NCI-H345 treated with DMSO at 0.1 percent for 48 hours (cell line): ENCODE measurements around the gene NAP1L5.

Experiments
- DNase-seq: peaks from one replicate; lab custom pipeline; 2025; ENCODE audit not compliant: unreplicated experiment; lab: John Stamatoyannopoulos, UW

NAP1L5 gene

DNA sequence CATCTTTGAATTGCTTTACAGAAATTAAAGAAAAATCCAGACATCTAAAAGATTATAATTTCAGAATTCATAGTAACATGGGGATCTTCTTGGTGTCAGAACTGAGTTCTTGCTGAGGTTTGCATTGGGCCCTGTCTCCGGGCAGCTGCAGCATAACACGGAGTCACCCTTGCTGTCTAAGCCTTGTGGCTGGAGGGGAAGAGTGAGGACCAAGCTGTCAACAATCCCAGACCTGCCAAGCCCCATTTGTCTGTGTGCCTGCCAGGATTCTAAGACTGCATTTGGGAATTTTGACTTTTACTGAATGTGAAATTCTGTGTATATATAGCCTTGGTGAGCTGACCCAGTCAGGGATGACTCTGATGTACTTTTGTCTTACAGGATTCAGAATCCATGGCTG lies 25.2 kb upstream of the NAP1L5 start:
- no peak for DNase-seq

DNA sequence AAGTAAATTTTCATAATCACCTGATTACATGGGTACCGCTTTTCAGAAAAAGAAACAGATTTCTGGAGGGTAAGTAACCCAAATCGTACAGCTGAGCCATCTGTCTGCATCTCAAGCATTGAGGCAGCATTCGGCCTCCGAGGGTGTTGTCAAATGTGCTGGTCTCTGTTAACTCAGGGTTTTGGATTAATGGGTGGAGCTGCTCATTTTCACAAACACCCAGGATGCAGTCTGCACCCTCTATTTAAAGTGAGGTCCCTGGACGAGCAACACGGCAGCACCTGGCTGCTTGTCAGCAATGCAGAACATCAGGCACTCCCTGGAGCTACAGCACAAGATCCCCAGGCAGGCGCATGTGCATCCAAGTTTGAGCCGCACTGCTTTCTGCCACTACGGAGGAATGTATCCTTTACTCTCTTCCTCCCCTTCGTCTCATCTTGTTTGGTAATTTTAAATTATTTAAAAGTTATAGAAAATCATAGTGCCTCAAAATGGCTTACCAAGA lies 24.7 kb upstream of the NAP1L5 start:
- no peak for DNase-seq

DNA sequence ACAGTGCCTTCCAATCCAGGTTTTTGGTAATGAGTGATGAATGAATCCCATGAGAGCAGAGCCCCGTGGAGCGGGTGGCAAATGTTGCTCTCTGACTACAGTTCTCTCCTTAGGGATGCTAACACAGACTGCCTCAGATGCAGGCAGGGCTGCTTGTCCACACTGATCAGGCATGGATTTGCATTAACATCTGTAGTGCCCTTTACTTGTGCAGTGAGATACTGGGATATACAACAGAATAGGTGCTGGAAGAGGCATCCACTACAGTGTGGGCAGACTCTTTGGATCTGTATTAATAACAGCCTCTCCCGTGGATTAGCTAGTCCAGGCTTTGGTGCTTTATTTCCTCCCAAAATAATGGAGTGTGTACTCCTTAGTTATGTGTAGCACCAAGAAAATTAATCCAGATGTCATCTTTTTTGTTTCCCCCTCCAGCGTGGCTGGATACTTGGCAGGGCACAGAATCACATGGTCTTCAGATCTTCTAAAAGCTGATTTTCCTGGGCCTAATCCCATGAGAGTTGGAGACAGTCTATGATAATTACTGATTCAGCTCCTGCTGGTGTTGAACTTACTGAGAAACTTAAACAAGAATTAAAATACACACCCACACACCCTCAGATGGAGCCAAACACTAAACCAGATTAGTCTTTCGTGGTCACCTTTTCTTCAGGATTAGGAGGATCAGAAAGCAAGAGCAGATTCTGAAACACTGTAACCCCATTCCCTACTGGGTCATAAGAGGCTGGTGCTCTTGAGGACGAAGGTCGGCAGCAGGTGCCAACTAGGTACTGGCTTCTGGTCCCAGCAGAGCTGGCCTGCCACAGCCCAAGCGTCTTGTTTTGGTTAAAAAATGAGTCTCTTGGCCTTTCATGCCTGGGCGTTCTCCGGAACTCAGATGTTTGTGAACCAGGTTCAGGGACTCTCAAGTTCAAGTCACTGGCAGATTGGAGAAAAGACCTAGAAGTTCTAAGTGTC lies 23.1 kb upstream of the NAP1L5 start:
- DNase-seq: no peak

DNA sequence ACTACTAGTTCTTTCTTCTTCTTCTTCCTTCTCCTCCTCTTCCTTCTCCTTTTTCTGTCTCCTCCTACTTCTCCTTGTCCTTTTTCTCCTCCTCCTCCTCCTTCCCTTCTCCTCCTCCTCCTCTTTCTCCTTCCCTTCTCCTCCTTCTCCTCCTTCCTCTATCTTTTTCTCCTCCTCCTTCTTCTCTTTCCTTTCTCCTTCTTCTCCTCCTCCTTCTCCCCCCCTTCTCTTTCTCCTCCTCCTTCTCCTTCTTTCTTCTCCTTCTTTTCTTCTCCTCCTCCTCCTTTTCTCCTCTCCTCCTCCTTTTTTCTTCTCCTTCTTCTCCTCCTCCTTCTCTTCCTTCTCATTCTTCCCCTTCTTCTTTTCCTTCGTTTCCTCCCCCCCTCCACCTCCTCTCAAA lies 21.8 kb upstream of the NAP1L5 start:
- DNase-seq: no peak

DNA sequence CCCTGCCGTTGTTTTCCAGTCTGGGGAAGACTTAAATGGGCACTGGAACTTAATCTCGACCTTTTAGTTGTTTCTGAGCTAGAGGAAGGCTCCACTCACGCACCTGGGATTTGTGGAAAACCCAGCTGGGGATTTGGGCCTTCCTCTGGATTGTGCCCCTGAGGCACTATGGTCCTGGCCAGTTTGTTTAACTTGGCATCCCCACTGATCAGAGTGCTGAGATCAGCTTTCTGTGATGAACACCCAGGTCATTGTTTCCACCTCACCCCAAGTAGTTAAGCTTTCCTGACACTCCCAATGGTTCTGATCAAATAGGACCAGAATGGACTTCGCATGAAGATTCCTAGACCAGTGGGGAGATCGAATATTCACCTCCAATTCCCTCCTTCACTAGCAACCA lies 20.5 kb upstream of the NAP1L5 start:
- no peak for DNase-seq

DNA sequence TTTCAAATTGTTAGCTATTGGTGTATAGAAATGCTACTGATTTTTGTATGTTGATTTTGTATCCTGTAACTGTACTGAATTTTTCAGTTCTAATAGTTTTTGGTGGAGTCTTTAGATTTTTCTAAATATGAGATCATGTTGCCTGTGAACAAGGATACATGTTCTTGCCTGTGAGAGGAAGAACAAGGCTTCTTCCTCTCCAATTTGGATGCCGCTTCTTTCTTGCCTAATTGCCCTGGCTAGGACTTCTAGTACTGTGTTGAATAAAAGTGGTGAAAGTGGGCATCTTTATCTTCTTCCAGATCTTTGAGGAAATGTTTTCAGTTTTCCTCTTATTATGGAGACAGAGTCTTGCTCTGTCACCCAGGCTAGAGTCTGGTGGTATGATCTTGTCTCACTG lies 16.2 kb upstream of the NAP1L5 start:
- DNase-seq: no peak

DNA sequence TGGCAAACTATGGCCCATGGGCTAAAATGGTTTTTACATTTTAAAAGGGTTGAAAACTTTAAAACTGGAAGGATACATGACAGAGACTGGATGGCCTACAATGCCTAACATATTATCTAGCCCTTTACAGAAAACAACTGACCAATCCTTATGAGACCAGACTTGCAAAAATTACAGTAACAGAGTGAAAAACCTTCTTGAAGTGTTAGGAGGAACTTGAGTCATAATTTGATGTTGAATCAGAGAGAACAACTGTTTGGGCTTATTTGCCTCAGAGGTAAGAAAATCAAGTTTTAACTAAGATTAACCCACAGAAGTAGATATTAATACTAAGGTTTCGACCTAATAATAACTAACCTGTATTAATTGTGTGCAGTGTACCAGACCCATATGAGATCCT lies 12.4 kb upstream of the NAP1L5 start:
- DNase-seq: no peak

DNA sequence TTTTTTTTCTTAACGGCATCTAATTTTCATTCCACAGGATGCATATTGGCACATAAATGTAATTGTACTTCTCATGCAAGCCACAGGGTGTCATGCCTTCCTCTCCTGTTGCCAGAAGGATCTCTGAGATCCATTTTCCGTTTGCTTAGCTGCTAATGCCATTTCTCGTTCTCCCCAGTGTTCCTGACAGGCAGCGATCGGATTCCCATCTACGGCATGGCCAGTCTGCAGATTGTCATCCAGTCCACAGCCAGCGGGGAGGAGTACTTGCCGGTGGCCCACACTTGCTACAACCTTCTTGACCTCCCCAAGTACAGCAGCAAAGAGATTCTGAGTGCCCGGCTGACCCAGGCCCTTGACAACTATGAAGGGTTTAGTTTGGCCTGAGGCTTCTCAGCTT lies 8.9 kb upstream of the NAP1L5 start:
- no peak for DNase-seq

DNA sequence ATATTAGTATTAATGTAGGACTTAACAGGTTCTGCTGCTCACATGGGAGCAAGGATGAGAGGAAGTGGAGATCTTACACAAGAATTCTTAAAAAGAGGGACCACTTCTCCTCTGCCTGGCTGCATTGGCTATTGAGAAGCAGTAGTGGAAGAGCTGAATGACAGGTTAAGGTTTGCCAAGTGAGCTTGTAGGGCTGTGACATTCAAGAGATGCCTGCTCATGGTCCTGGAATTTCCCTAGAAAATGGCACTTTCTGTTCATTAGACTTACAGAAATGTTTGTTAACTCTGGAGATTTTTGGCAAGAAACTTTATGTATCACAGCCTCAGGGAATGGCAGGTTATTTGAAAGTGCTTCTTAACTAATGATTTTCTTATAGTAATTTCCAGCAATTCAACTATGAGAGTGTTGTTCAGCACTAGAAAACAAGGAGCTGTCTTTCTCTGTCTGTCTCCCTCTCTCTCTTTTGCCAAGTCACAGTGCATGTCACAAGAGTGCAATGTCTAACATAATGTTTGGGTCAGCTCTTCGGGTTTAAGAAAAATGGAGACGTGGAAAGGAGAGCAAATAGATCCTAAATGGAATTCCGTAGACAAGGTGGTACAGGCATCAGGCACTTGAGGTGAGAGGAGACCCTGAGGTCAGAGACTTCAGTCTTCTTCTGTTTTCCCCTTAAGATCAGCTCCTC lies 8.3 kb upstream of the NAP1L5 start:
- DNase-seq: no peak

DNA sequence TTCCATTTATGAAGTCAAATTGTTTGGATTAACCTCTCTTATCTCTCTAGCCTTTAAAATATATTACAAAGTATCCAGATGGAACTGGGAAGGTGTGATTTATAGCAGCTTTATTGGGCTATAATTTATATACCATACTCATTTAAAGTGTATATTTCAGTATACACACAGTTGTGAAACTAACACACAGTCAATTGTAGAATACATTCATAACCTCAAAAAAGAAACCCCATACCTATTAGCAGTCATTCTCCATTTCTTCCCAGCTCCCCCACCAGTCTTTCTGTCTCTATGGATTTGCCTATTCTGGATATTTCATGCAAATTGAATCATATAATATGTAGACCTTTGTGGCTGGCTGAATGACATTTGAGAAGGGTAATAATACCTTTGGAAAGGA lies 7.6 kb upstream of the NAP1L5 start:
- no peak for DNase-seq

DNA sequence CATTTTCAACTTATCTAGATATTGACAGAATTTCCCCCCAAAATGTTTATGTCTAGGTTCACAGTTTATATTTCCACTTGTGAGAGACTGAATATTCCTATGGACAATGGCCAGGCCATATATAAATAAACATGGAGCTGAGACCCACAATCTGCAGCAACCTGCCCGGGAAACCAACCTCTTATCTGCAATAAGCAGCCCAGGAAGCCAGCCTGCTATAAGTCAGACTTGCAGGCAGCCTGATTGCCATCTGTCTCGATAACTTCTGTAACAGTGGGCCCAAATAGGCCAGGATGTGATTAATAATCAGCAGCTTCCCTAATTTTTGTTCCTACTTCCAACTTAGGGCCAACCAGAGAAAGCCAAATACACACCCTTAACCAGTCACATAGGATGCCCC lies 5.2 kb upstream of the NAP1L5 start:
- no peak for DNase-seq

DNA sequence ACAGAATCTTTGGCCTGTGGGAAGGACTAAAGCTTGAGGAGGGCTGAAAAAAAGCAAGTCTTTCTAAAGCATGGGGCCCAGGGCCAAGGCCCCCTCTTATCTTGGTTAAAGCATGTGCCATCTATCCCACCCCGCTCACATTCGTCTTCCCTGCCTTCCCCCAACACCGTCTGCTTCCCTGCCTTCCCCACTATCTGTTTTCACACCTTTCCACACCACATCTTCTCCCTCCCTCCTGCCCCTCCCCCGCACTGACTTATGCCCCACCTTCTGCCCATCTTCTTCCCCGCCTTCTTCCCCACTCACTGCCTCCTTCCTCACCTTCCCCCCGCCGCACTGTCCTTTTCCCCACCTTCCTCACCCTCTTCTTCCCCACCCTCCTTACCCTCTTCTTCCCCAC lies 890 bp upstream of the NAP1L5 start:
- DNase-seq: no peak

DNA sequence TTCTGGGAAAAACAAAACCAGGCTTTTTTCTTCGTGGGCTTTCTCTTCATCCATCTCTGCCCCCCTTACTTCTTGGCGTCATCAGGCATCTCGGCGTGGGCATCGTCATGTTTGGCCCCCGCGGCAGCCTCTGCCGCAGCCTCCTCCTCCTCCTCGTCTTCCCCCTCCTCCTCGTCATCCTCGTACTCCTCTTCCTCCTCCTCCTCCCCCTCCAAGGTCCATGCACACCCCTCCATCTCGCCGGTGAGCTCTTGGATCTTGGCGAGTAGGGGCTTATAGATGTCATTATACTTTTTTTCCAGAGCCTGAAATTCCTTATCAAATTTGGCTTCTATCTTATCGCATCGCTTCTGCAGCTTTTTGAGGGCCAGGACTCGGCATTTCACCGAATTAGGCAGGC lies 488 bp downstream of the NAP1L5 start:
- DNase-seq: no peak

DNA sequence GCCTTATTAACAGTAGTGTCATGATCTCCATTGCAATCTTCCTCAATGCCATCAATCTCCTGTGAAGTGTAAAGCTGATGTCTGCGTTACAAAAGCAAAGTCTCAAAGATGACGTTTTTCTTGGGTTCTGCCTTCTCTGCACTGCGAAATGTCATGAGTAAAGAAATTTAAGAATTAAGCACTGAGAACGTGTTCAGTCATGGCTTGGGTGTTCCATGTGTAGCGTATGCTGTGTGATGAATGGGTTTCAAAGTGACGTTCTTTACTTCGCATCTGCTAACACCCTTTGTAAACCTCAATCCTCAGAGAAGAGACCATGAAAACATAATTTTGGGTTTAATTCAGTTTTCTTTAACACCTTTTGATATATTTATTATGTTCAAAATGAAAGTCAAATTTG lies 999 bp downstream of the NAP1L5 start:
- DNase-seq: no peak

DNA sequence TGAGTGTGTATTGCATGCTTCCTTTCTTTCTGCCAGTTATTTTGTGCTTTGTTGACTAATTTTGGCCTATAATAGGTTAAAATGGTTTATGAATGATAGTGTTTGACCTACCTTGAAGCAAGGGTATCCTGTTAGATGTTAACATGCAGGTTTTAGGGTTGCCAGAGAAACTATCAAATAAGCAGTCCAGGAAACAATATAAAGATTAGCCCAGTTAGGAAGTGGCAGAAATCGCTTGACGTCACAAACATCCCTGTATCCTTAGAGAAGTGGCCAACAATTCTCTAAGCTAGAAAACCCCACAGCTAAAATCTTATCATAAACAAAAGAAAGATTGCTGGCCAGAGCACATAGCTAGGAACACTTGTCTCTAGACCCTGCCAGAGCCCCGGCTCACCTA lies 3.8 kb downstream of the NAP1L5 start:
- DNase-seq: no peak

DNA sequence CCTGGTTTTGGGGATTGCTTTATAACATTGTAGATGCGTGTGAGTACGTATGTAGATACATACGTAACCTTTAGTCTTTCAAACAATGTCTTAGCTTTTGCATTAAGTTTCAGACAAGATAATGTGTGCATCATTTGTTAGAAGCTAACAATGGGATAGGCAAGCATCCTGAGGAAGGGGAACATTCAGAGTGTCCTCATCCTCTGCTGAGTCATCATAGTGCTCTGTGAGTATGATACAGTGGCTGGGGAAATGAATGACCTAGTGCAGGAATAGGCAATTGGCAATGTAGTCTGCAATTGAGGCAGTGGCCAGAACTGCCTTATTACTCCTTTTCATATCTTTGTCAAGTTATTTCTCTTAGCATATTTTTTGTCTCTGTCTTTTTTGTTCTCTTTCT lies 7.3 kb downstream of the NAP1L5 start:
- no peak for DNase-seq

DNA sequence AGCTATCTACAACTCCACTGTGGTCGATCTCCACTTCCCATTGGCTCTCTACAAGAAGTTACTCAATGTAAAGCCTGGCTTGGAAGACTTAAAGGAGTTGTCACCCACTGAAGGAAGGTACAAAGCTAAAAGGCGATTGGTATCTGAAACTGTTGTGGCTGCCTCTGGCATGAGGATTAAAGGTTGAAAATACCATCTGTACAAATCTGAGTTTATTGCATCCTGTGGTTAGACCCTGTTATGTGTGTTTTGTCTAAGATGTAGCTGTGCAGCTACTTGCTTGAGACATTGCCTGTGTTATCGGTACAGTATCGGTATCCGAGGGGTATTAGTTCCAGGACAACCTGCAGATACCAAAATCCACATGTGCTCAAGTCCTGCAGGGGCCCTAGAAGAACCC lies 16.4 kb downstream of the NAP1L5 start:
- no peak for DNase-seq

DNA sequence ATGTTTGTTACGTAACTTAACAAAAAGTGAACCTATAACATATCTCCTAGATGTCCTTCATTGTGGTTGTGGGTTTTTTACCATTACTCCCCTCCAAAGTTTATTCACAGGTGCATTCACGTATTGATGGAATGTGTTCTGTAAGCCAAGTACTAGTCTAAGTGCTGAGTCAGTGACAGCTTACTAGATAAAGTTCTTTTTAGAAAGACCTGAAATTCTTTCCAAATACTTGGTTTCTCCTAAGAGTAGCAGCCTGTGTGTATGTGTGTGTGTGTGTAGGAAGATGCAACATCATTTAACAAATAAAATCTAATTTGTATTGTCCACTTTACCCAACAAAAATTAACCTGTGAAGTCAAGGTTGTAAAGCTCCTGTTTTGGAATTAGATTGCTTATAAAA lies 22.1 kb downstream of the NAP1L5 start:
- no peak for DNase-seq

DNA sequence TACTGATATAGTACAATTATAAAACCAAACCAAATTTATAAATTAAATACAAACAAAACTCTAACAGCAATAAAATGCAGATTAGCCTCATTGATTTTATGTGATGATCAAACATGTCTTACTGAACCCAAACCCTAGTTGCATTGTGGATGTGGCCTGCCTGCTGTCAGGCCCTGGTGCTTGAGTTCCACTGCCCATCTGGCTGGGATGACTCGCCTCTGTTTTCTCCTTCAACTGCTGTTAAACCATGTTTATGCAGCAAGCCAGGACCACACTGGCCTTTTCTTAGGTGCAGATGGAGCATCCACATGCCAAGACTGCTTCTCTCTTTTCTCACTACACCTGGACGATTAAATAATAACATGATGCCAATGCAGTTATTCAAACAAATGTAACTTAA lies 22.6 kb downstream of the NAP1L5 start:
- DNase-seq: no peak

DNA sequence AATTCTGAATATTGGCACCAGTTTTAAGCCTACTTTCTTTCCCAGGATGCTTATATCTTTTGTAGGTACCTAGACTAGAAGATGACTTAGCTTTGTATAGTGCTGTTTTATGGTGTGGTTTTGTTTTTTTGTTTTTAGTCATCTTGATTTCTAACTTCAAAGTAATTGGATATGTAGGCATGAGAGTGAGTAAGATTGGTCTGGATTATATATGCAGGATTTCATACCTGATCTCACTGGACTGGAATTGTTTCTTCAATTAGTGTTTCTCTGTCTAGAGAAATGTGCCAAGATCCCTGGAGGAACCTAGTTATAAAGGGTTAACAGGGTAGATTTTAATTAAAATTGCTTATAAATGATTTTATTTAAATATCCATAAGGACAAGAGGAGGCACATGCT lies 23.1 kb downstream of the NAP1L5 start:
- DNase-seq: no peak

DNA sequence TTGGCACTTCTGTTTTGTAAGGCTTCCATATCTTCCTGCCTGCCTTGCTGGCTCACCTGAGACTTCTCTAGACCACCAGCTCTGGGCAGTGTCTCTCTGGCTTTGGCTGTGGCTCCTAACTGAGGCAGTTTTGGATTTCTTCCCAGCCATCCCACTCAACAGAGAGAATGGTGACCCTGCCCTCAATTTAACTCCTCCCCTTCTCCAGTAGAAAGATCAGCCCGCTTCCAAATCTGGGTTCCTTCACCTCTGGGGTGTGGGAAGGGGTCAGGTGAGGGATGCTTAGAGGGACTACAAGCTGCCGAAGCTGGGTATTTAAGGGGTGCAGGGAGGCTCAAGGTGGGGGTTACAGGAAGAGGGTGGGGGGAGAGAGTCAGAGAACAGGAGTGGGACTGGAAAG lies 23.7 kb downstream of the NAP1L5 start:
- DNase-seq: no peak

DNA sequence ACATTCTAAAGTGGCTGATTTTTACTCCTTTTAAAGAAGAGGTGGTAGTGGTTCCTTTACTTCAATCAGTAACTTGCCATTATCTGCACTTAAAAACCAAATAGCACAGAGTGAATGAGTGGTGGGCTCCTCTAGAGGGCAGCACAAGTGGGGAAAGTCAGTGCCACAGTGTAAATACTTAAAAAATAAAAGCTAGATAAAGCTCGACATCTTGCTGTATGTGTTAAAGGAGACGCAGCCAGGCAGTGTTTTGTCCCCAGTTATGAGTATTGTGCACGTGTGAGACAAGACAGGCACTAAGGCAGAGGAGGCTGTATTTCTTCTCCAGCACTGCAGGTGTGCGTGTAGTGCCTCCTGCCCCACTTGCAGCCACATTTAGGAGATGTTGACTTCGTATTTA lies 24.6 kb downstream of the NAP1L5 start:
- no peak for DNase-seq
